NCI-H146 (cell line): Measurements from ENCODE around the gene PDGFRB.

Experiments used
- DNase-seq: peaks from one replicate; lab custom pipeline; 2025; lab: John Stamatoyannopoulos, UW

Gene PDGFRB

GRCh38 chr5:150155258-150156026, at the start of gene PDGFRB:
Gene PDGFRB (minus strand): TSS chr5:150155845. CDS start chr5:150137047, 18,798 bp downstream.
- peak; percentile 36 for DNase-seq

GRCh38 chr5:150204590-150204960, 48.9 kb upstream of the PDGFRB start:
- DNase-seq = no peak

GRCh38 chr5:150203832-150204589, 48.4 kb upstream of the PDGFRB start:
- DNase-seq = no peak

- no peak for DNase-seq
Observed at GRCh38 chr5:150202501-150202900, 46.9 kb upstream of the PDGFRB start.

GRCh38 chr5:150197476-150197875, 41.8 kb upstream of the PDGFRB start:
- no peak for DNase-seq

GRCh38 chr5:150196986-150197385, 41.3 kb upstream of the PDGFRB start:
- no peak for DNase-seq

- DNase-seq = no peak
Observed at GRCh38 chr5:150196514-150196913, 40.9 kb upstream of the PDGFRB start.

GRCh38 chr5:150195736-150196485, 40.3 kb upstream of the PDGFRB start:
- DNase-seq = no peak

GRCh38 chr5:150192462-150192861, 36.8 kb upstream of the PDGFRB start:
- no peak for DNase-seq

GRCh38 chr5:150190987-150191386, 35.3 kb upstream of the PDGFRB start:
- DNase-seq = no peak

GRCh38 chr5:150190503-150190979, 34.9 kb upstream of the PDGFRB start:
- DNase-seq = no peak

- DNase-seq = no peak
Observed at GRCh38 chr5:150189728-150190502, 34.3 kb upstream of the PDGFRB start, which contains the start of gene SLC6A7. Gene SLC6A7 (plus strand): TSS chr5:150190062. CDS start chr5:150190328, 266 bp downstream.

- no peak for DNase-seq
Observed at GRCh38 chr5:150189326-150189725, 33.7 kb upstream of the PDGFRB start.

- DNase-seq = no peak
Observed at GRCh38 chr5:150188146-150188842, 32.6 kb upstream of the PDGFRB start.

GRCh38 chr5:150186897-150187296, 31.3 kb upstream of the PDGFRB start:
- DNase-seq = no peak

GRCh38 chr5:150186137-150186536, 30.5 kb upstream of the PDGFRB start:
- no peak for DNase-seq

- no peak for DNase-seq
Observed at GRCh38 chr5:150184990-150185912, 29.6 kb upstream of the PDGFRB start.

- no peak for DNase-seq
Observed at GRCh38 chr5:150184006-150184405, 28.4 kb upstream of the PDGFRB start.

GRCh38 chr5:150183436-150183835, 27.8 kb upstream of the PDGFRB start:
- no peak for DNase-seq

GRCh38 chr5:150182774-150183173, 27.1 kb upstream of the PDGFRB start:
- no peak for DNase-seq
